Measurements from ENCODE around the gene OLA1. TPM values are rescaled to one million over a fixed set of nuclear protein-coding genes. Genes with fewer than 3 reads are reported as not detected.

Gene OLA1
- total and polyA plus RNA-seq, 2 of the 4 experiments (the other 2 are of a cell fraction), result 54.7 to 71.2 TPM

DNA sequence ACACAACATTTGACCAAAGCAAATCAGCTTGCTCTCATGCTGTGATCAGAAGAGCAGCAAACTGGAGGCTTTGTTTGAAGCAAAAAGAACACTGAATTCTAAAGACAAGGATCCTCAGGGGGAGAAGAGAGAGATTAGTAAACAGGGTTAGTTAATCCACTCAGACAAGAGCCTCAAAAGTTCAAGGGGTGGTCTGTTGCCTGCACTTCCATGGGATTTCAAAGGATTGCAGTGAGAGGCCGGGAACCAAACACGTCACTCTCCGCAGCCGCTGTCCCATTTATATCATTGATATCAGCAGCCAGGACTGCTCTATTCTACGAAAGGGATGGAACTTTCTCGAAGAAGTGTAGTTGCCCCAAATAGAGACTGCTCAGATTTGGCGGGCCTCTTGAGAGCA is 185.4 kb downstream of the OLA1 start:
- ChIA-PET CTCF (no interaction called here), POLR2A (ENCODE audit: unreplicated experiment) (no interaction called here)
- 80% methylated on average over 1 of the region's 7 CpGs; no CpG with 5 or more reads in 1 of the 2 experiments for WGBS, 2 experiments (ENCODE audit: extremely low coverage in 2 of 2, insufficient read length in 1 of 2)
- Histone ChIP-seq H2AK5ac (ENCODE audit: low read depth, low read length) (no peak overlapping the region), H4K91ac (ENCODE audit: insufficient read depth, low read depth, low read length) (no peak overlapping the region), H3K27ac (ENCODE audit: insufficient read depth, low read length) (no peak overlapping the region), H3K4me2 (ENCODE audit: low read depth, low read length) (no peak overlapping the region), H4K5ac (ENCODE audit: low read depth, low read length) (no peak overlapping the region), H3K4me3 (ENCODE audit: insufficient read depth, low read depth, low read length) (no peak overlapping the region), H3K23ac (ENCODE audit: low read depth, low read length) (no peak overlapping the region), H3K4ac (ENCODE audit: low read depth, low read length) (no peak overlapping the region), H3K14ac (replicated peaks; ENCODE audit: low read depth, low read length) (no peak overlapping the region), H3K4me1 (ENCODE audit: control insufficient read depth, insufficient read depth, low read length) (peaks cover 9% of the 10 kb centered on the region; the same call in 1 of the 2 replicates), H3K27me3 (ENCODE audit: control insufficient read depth, insufficient read depth, low read length) (no peaks in the 10 kb centered on the region), H3K9me3 (ENCODE audit: control insufficient read depth, insufficient read depth, low read length) (no peaks in the 10 kb centered on the region), H3K18ac (ENCODE audit: low read depth, low read length) (no peak overlapping the region), H2AK9ac (replicated peaks; ENCODE audit: low read depth, low read length, poor library complexity) (no peak overlapping the region), H4K8ac (ENCODE audit: low read depth in 2 of 2, low read length in 2 of 2) (no peak overlapping the region), H3K36me3 (ENCODE audit: control insufficient read depth, insufficient read depth, low read length) (no peaks in the 10 kb centered on the region), H2BK5ac (ENCODE audit: low read depth, low read length, poor library complexity, severe bottlenecking) (no peak overlapping the region), H3K9me1 (ENCODE audit: insufficient read depth, low read length) (peaks cover 8% of the 10 kb centered on the region), H3K79me1 (ENCODE audit: low read depth in 1 of 2, low read length in 2 of 2) (no peaks in the 10 kb centered on the region), H2BK20ac (ENCODE audit: low read depth, low read length) (no peak overlapping the region), H4K20me1 (ENCODE audit: insufficient read depth, low read length) (no peaks in the 10 kb centered on the region), H2BK15ac (ENCODE audit: low read depth, low read length) (no peak overlapping the region), H2BK120ac (ENCODE audit: low read depth, low read length) (no peak overlapping the region), H3K9ac (ENCODE audit: low read depth, low read length) (no peak overlapping the region), H2AFZ (replicated peaks; ENCODE audit: low read length, poor library complexity) (no peak overlapping the region), H3K56ac (ENCODE audit: extremely low read depth, insufficient read depth, low read length) (no peak overlapping the region)
- BruUV-seq (replicated peaks), result no TSS peak
- dilution Hi-C loops (cut with HindIII; ENCODE audit: low sequenced_read_pairs, unreplicated experiment) (no loop called here), in situ Hi-C loops (cut with MboI; ENCODE audit: low sequenced_read_pairs) (loop anchor here (25.0 kb wide), 1 partner anchor 651 kb away; no protein-coding TSS in a partner anchor), intact Hi-C loops (cut with micrococcal nuclease) (no loop called here)
- no peak for ATAC-seq (ENCODE audit: low read depth)
- no peak for DNase-seq
- TF ChIP-seq CEBPB (IDR thresholded peaks at IDR 0.05; ENCODE audit: low read depth, low read length), result no peak
- TF ChIP-seq CHD1 (IDR thresholded peaks at IDR 0.05; ENCODE audit: low read depth, low read length), result no peak
- TF ChIP-seq, protein P1, sequence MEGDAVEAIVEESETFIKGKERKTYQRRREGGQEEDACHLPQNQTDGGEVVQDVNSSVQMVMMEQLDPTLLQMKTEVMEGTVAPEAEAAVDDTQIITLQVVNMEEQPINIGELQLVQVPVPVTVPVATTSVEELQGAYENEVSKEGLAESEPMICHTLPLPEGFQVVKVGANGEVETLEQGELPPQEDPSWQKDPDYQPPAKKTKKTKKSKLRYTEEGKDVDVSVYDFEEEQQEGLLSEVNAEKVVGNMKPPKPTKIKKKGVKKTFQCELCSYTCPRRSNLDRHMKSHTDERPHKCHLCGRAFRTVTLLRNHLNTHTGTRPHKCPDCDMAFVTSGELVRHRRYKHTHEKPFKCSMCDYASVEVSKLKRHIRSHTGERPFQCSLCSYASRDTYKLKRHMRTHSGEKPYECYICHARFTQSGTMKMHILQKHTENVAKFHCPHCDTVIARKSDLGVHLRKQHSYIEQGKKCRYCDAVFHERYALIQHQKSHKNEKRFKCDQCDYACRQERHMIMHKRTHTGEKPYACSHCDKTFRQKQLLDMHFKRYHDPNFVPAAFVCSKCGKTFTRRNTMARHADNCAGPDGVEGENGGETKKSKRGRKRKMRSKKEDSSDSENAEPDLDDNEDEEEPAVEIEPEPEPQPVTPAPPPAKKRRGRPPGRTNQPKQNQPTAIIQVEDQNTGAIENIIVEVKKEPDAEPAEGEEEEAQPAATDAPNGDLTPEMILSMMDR (conservative IDR thresholded peaks at IDR 0.05; ENCODE audit: low read depth, low read length), result no peak
- TF ChIP-seq BHLHE40 (IDR thresholded peaks at IDR 0.05; ENCODE audit: low read depth, low read length), result no peak
- TF ChIP-seq MXI1 (IDR thresholded peaks at IDR 0.05; ENCODE audit: borderline replicate concordance, low read depth, low read length), result no peak
- no peak for TF ChIP-seq SMC3 (IDR thresholded peaks at IDR 0.05; ENCODE audit: low read depth, low read length)
- TF ChIP-seq, protein P2, sequence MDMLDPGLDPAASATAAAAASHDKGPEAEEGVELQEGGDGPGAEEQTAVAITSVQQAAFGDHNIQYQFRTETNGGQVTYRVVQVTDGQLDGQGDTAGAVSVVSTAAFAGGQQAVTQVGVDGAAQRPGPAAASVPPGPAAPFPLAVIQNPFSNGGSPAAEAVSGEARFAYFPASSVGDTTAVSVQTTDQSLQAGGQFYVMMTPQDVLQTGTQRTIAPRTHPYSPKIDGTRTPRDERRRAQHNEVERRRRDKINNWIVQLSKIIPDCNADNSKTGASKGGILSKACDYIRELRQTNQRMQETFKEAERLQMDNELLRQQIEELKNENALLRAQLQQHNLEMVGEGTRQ (IDR thresholded peaks at IDR 0.05; ENCODE audit: low read depth, low read length), result no peak
- no peak for TF ChIP-seq FOS (IDR thresholded peaks at IDR 0.05; ENCODE audit: low read depth, low read length)

Measured in IMR-90 (cell line).